D721Med (cell line): ENCODE measurements around the gene CDK5RAP2.

ENCODE experiments used
- DNase-seq: peaks from one replicate; pipeline ENCODE4 v3.0.0; 2011; ENCODE audit warnings: low spot score; ENCODE audit not compliant: insufficient read length
- FAIRE-seq: peaks from 2 replicates; lab custom pipeline; 2011; peaks lifted over from hg19 to GRCh38; lab: Jason Lieb, UNC
- TF ChIP-seq, protein P1 (sequence below): IDR thresholded peaks from 2 replicates; pipeline ENCODE4 v1.5.1; 2012; ENCODE audit warnings: mild to moderate bottlenecking, control low read depth; ENCODE audit not compliant: insufficient read depth; ENCODE audit errors: missing control alignments

CDK5RAP2 gene

DNA sequence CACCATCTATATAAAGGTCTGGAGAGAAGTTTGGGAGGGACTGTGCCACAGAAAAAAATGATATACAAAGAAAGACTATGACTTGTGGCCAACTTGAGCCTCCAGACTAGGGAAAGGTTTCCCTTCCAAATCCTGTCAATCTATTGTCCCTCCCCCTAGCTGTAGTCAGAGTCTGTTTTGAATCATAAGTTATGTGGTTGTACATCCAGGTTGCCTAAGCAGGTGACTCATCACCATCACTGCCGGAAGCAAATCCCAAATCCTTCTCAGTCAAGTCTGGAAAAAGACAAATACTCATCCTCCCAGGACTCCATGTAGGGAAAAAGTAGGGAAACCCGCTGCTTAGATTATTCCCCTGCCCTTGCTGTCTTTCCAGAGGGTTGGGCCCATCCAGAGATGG lies 235.7 kb downstream of the CDK5RAP2 start:
- no peak for DNase-seq

DNA sequence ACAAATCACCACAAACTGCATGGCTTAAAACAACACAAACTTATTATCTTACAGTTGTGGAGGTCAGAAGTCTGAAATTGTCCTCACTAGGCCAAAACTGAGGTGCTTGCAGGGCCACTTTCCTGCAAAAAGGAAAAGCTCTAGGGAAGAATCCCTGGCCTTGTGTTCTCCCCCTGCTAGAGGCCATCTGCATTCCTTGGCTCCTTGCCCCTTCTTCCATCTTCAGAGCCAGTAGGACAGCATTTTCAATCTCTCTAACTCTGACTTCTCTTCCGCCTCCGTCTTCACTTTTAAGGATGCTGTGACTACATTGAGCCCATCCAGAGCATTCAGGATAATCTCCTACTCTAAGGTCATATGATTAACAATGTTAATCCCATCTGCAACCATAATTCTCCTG lies 236.6 kb downstream of the CDK5RAP2 start:
- DNase-seq (no peak), FAIRE-seq (no peak)
- TF ChIP-seq, protein P1, sequence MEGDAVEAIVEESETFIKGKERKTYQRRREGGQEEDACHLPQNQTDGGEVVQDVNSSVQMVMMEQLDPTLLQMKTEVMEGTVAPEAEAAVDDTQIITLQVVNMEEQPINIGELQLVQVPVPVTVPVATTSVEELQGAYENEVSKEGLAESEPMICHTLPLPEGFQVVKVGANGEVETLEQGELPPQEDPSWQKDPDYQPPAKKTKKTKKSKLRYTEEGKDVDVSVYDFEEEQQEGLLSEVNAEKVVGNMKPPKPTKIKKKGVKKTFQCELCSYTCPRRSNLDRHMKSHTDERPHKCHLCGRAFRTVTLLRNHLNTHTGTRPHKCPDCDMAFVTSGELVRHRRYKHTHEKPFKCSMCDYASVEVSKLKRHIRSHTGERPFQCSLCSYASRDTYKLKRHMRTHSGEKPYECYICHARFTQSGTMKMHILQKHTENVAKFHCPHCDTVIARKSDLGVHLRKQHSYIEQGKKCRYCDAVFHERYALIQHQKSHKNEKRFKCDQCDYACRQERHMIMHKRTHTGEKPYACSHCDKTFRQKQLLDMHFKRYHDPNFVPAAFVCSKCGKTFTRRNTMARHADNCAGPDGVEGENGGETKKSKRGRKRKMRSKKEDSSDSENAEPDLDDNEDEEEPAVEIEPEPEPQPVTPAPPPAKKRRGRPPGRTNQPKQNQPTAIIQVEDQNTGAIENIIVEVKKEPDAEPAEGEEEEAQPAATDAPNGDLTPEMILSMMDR: no peak

More for the DNA sequence above, 235.7 kb downstream of the CDK5RAP2 start:
- TF ChIP-seq, protein P1: no peak
- FAIRE-seq: no peak
